Heart left ventricle (tissue), 13 donors: ENCODE results near the gene COX10.

Experiments
- POLR2A ChIP-seq, 2 donors: fragments of 450-650 bp; IDR thresholded peaks; one replicate each; pipeline ENCODE4 v1.6.1; 2017; ENCODE audit warnings: antibody characterized with exemption in 2 of 2, mild to moderate bottlenecking in 2 of 2, moderate library complexity in 2 of 2
- TF ChIP-seq, protein P1 (sequence below), 12 donors: fragments of 200-600 bp; sonication (generic) in 4 of 12; IDR thresholded peaks; one replicate each; pipeline versions ENCODE4 v1.5.0 to v1.8.0; 2018 to 2022; ENCODE audit warnings: antibody characterized with exemption in 12 of 12, mild to moderate bottlenecking in 5 of 12
- donor health status: ischemic (EF 13 %, LVEDD 7.1; RV severe dilation, severe dysfunction).
- donor health status: DM: no; HTN: yes; CAD: no.
- donor health status: DM: no; HTN: no; CAD: no.
- donor health status: ischemic (EF 25% LVEDD 6.9; RV normal size, moderate dysfunction).
- donor health status: ischemic (EF 25% LVEDD 5.7; RV mildly dilated, moderate dysfunction).
- donor health status: ischemic (EF 35%, LVEDD 5.7; RV mildly dilated, moderate dysfunction).
- donor health status: nonischemic (EF 11% LVEDD 7.7; RV severe dilation, severe dysfunction).
- donor health status: DM: yes; HTN: yes; CAD: no.
- donor health status: PGD.
- donor health status: ischemic (EF 29% LVEDD 5.4; RV normal size, mild dysfunction).
- donor health status: nonischemic (EF 23%, LVEDD 6.1; RV moderate dilation, normal function).

DNA sequence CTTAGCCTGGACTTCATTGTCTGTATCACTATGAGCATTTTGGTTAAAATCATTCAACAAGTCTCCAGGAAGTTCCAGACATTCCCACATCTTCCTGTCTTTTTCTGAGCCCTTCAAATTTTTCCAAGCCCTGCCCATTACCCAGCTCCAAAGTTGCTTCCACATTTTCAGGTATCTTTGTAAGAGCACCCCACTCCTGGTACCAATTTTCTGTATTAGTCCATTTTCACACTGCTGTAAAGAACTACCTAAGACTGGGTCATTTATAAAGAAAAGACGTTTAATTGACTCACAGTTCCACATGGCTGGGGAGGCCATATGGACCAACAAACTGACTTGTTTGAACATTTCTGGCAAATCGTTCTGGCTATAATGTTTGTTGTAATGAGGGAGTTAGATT is 100.0 kb downstream of the COX10 start:
- TF ChIP-seq, protein P1, sequence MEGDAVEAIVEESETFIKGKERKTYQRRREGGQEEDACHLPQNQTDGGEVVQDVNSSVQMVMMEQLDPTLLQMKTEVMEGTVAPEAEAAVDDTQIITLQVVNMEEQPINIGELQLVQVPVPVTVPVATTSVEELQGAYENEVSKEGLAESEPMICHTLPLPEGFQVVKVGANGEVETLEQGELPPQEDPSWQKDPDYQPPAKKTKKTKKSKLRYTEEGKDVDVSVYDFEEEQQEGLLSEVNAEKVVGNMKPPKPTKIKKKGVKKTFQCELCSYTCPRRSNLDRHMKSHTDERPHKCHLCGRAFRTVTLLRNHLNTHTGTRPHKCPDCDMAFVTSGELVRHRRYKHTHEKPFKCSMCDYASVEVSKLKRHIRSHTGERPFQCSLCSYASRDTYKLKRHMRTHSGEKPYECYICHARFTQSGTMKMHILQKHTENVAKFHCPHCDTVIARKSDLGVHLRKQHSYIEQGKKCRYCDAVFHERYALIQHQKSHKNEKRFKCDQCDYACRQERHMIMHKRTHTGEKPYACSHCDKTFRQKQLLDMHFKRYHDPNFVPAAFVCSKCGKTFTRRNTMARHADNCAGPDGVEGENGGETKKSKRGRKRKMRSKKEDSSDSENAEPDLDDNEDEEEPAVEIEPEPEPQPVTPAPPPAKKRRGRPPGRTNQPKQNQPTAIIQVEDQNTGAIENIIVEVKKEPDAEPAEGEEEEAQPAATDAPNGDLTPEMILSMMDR (IDR thresholded peaks at IDR 0.05), result no peak
- no peak for TF ChIP-seq POLR2A (IDR thresholded peaks at IDR 0.05)
